Measurements from ENCODE around the gene SENP8. TPM values are rescaled to one million over a fixed set of nuclear protein-coding genes. Genes with fewer than 3 reads are reported as not detected.

Gene SENP8
- total and polyA plus RNA-seq, 2 experiments from 2014 or later = 1.5 to 2.0 TPM

GRCh38 chr15:72141171-72142084 is 23.2 kb downstream of the SENP8 start:
- WGBS (ENCODE audit: low lambda C conversion rate, missing lambda C conversion rate) = 61% methylated on average over 4 of the region's 4 CpGs
- no peak for DNase-seq (ENCODE audit: low spot score)
- no peak for TF ChIP-seq CTCF (IDR thresholded peaks at IDR 0.05; ENCODE audit: poor library complexity)
- TF ChIP-seq EZH2phosphoT487 (IDR thresholded peaks at IDR 0.05; ENCODE audit: low read depth, severe bottlenecking, unreplicated experiment) = no peak
- TF ChIP-seq EZH2 (IDR thresholded peaks at IDR 0.05; ENCODE audit: borderline replicate concordance) = no peak
- Histone ChIP-seq H3K36me3 (replicated peaks; ENCODE audit: insufficient read depth, low read depth) (no peaks in the 10 kb centered on the region), H3K4me3 (no peak overlapping the region), H3K4me1 (ENCODE audit: insufficient read depth) (peaks cover 9% of the 10 kb centered on the region), H3K27me3 (no peaks in the 10 kb centered on the region), H2AFZ (no peak overlapping the region), H3K9me3 (ENCODE audit: low read depth) (no peaks in the 10 kb centered on the region), H3K4me2 (peak overlapping the region; percentile 28), H3K27ac (no peak overlapping the region), H3K79me2 (no peaks in the 10 kb centered on the region), H3K9me2 (replicated peaks; ENCODE audit: insufficient read depth) (no peaks in the 10 kb centered on the region), H4K20me1 (ENCODE audit: insufficient read depth, poor library complexity, severe bottlenecking) (no peaks in the 10 kb centered on the region)

- Histone ChIP-seq H4K20me1 (ENCODE audit: insufficient read depth, poor library complexity, severe bottlenecking) (no peaks in the 10 kb centered on the region), H3K27me3 (no peaks in the 10 kb centered on the region), H3K27ac (no peak overlapping the region), H3K79me2 (no peaks in the 10 kb centered on the region), H3K9me2 (replicated peaks; ENCODE audit: insufficient read depth) (no peaks in the 10 kb centered on the region), H3K4me2 (no peak overlapping the region), H3K36me3 (replicated peaks; ENCODE audit: insufficient read depth, low read depth) (no peaks in the 10 kb centered on the region), H3K9me3 (ENCODE audit: low read depth) (no peaks in the 10 kb centered on the region), H3K4me3 (no peak overlapping the region), H2AFZ (no peak overlapping the region), H3K4me1 (ENCODE audit: insufficient read depth) (peaks cover 7% of the 10 kb centered on the region)
- no peak for TF ChIP-seq EZH2 (IDR thresholded peaks at IDR 0.05; ENCODE audit: borderline replicate concordance)
- no peak for TF ChIP-seq CTCF (IDR thresholded peaks at IDR 0.05; ENCODE audit: poor library complexity)
- no peak for TF ChIP-seq EZH2phosphoT487 (IDR thresholded peaks at IDR 0.05; ENCODE audit: low read depth, severe bottlenecking, unreplicated experiment)
- DNase-seq (ENCODE audit: low spot score) = no peak
- WGBS (ENCODE audit: low lambda C conversion rate, missing lambda C conversion rate) = 88% methylated on average over 3 of the region's 3 CpGs
These were observed 28.0 kb downstream of the SENP8 start for GRCh38 chr15:72146221-72146620.

GRCh38 chr15:72146934-72147333 is 28.7 kb downstream of the SENP8 start:
- Histone ChIP-seq H3K9me2 (replicated peaks; ENCODE audit: insufficient read depth) (no peaks in the 10 kb centered on the region), H3K27ac (no peak overlapping the region), H3K4me2 (no peak overlapping the region), H4K20me1 (ENCODE audit: insufficient read depth, poor library complexity, severe bottlenecking) (no peaks in the 10 kb centered on the region), H3K4me3 (no peak overlapping the region), H3K27me3 (no peaks in the 10 kb centered on the region), H2AFZ (no peak overlapping the region), H3K9me3 (ENCODE audit: low read depth) (no peaks in the 10 kb centered on the region), H3K36me3 (replicated peaks; ENCODE audit: insufficient read depth, low read depth) (no peaks in the 10 kb centered on the region), H3K79me2 (no peaks in the 10 kb centered on the region), H3K4me1 (ENCODE audit: insufficient read depth) (peaks cover under 1% of the 10 kb centered on the region)
- DNase-seq (ENCODE audit: low spot score) = no peak
- no peak for TF ChIP-seq CTCF (IDR thresholded peaks at IDR 0.05; ENCODE audit: poor library complexity)
- no peak for TF ChIP-seq EZH2phosphoT487 (IDR thresholded peaks at IDR 0.05; ENCODE audit: low read depth, severe bottlenecking, unreplicated experiment)
- TF ChIP-seq EZH2 (IDR thresholded peaks at IDR 0.05; ENCODE audit: borderline replicate concordance) = no peak

All from hepatocyte (in vitro differentiated cells).